Skeletal muscle satellite cell (primary cell): ENCODE results near the gene RORB.

ENCODE experiments used
- H3K27me3 ChIP-seq: 2 replicates; pipeline ENCODE4 v1.7.0; 2013; ENCODE audit warnings: low read length; ENCODE audit not compliant: control insufficient read depth, insufficient read depth
- H3K36me3 ChIP-seq: 2 replicates; pipeline ENCODE4 v1.7.0; 2013; ENCODE audit warnings: mild to moderate bottlenecking, control low read depth, low read length; ENCODE audit not compliant: insufficient read depth
- H3K4me1 ChIP-seq: 2 replicates; pipeline ENCODE4 v1.7.0; 2013; ENCODE audit warnings: low read length; ENCODE audit not compliant: control insufficient read depth, insufficient read depth
- H3K4me2 ChIP-seq: 2 replicates; pipeline ENCODE4 v1.7.0; 2013; ENCODE audit warnings: mild to moderate bottlenecking, low read length
- H3K4me3 ChIP-seq: 2 replicates; pipeline ENCODE4 v1.7.0; 2013; ENCODE audit warnings: low read length
- H3K9ac ChIP-seq: 2 replicates; pipeline ENCODE4 v1.7.0; 2013; ENCODE audit warnings: mild to moderate bottlenecking, low read depth, low read length, moderate library complexity
- H3K9me3 ChIP-seq: replicated peaks from 2 replicates; pipeline ENCODE4 v1.7.0; 2013; ENCODE audit warnings: mild to moderate bottlenecking, control low read depth, low read length

RORB gene

DNA sequence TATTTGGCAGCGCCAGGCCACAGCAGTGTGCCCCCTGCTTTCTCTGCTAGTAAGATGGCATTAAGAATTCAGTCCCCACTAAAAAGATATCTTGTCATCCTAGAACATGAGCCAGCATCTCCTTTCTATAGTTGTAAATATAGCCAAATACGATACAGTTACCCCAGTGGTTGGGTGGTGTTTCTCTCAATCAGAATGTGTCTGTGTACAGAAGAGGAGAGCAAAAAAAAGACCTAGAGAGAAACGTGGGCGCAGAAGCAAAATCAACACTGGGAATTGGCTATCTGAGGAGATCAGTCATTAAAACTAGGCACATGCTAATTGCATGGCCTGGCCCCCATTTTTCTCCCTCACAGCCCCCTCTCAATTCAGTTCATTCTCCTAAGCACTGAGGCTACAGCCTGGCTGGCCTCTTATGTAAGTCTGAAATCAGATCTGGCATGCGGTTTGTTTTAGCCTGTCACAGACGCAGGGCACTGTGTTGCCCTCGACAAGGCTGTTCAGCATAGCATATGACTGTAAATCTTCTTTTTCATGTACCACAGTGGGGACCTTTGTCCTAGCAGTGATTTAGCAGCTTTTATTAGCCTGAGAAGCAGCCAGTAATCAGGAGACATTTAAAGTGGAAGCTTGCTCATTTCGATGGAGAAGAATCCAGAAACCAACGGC, 57.8 kb downstream of the RORB start:
- H3K9ac ChIP-seq = no peak overlapping the region
- no peaks in the 10 kb centered on the region for H3K36me3 ChIP-seq
- no peak overlapping the region for H3K4me3 ChIP-seq
- no peaks in the 10 kb centered on the region for H3K4me1 ChIP-seq
- H3K27me3 ChIP-seq = no peaks in the 10 kb centered on the region
- H3K4me2 ChIP-seq = no peak overlapping the region
- H3K9me3 ChIP-seq = no peaks in the 10 kb centered on the region

- Histone ChIP-seq H3K36me3 (no peaks in the 10 kb centered on the region), H3K4me3 (no peak overlapping the region), H3K9ac (no peak overlapping the region), H3K4me2 (no peak overlapping the region), H3K27me3 (no peaks in the 10 kb centered on the region), H3K9me3 (no peaks in the 10 kb centered on the region), H3K4me1 (no peaks in the 10 kb centered on the region)
Observed at GRCh38 chr9:74555565-74555964, 58.4 kb downstream of the RORB start.

GRCh38 chr9:74556685-74557084, 59.5 kb downstream of the RORB start:
- no peak overlapping the region for H3K4me3 ChIP-seq
- H3K4me2 ChIP-seq = no peak overlapping the region
- H3K27me3 ChIP-seq = no peaks in the 10 kb centered on the region
- H3K9me3 ChIP-seq = no peaks in the 10 kb centered on the region
- H3K4me1 ChIP-seq = no peaks in the 10 kb centered on the region
- H3K9ac ChIP-seq = no peak overlapping the region
- H3K36me3 ChIP-seq = no peaks in the 10 kb centered on the region

GRCh38 chr9:74557571-74557970, 60.4 kb downstream of the RORB start:
- no peaks in the 10 kb centered on the region for H3K27me3 ChIP-seq
- H3K4me2 ChIP-seq = no peak overlapping the region
- no peaks in the 10 kb centered on the region for H3K36me3 ChIP-seq
- no peaks in the 10 kb centered on the region for H3K4me1 ChIP-seq
- H3K9me3 ChIP-seq = no peaks in the 10 kb centered on the region
- H3K9ac ChIP-seq = no peak overlapping the region
- no peak overlapping the region for H3K4me3 ChIP-seq

GRCh38 chr9:74562611-74563010, 65.5 kb downstream of the RORB start:
- no peak overlapping the region for H3K9ac ChIP-seq

DNA sequence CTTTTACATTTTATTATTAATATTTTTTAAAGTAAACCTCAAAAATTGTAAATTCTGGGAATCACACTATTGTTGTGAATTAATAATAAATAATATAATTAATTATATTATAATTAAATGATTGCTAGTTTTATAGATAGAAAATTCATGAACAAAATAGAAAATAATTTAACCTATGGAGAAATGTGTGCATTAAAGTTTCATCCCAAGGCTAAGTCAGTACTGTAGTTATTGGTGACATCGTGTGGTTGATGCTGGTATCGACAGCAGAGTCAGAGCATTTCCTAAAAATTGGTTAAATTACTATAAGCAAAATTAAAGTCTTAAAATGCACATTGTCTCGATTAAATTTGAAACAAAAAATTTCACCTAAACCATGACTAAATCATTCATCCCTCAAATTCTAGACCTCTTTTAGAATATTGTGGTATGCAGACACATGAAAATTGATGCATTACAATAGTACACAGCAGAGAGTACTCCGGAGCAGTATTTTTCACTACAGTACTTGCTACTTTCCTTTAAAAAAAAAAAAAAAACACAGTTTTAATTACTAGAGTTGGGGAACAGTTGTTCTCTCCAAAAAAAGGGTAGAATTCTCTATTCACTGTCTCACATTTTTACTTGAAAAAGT, 73.9 kb downstream of the RORB start:
- peaks cover 7% of the 10 kb centered on the region for H3K27me3 ChIP-seq
- no peak overlapping the region for H3K4me3 ChIP-seq
- no peak overlapping the region for H3K9ac ChIP-seq
- peaks cover 8% of the 10 kb centered on the region for H3K4me1 ChIP-seq
- H3K36me3 ChIP-seq = no peaks in the 10 kb centered on the region
- H3K4me2 ChIP-seq = no peak overlapping the region
- H3K9me3 ChIP-seq = no peaks in the 10 kb centered on the region

More at GRCh38 chr9:74562611-74563010, 65.5 kb downstream of the RORB start:
- Histone ChIP-seq H3K27me3 (no peaks in the 10 kb centered on the region), H3K4me3 (no peak overlapping the region), H3K36me3 (no peaks in the 10 kb centered on the region), H3K9me3 (no peaks in the 10 kb centered on the region), H3K4me2 (no peak overlapping the region), H3K4me1 (no peaks in the 10 kb centered on the region)

DNA sequence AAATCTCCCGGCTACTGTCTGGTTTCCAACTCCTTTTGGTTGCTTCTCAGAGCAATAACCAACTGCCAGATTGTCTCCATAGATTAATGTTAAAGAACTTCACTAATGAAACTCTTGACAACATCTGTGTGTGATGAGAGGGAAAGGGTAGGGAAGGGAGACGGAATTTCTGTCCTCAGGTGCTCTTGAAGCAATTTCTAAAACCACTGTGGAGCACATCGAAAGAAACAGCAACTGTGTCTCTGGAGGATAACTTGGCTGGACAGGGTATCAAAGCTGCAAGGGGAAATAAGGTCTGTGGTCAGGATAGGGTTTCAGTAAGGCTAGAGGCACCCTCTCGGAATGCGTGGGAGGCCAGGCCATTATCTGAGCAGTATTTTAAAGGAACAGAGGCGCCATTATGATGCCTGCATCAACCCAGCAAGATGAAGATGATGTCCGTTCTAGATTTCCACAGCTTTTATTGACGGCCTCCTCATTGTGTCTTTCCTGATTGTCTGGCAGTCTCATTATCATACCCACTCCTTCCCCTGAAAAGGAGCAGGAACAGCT, 76.6 kb downstream of the RORB start:
- no peaks in the 10 kb centered on the region for H3K36me3 ChIP-seq
- peaks cover 13% of the 10 kb centered on the region for H3K27me3 ChIP-seq
- peaks cover 8% of the 10 kb centered on the region for H3K4me1 ChIP-seq
- no peak overlapping the region for H3K9ac ChIP-seq
- no peak overlapping the region for H3K4me2 ChIP-seq
- no peak overlapping the region for H3K4me3 ChIP-seq
- H3K9me3 ChIP-seq = no peaks in the 10 kb centered on the region

DNA sequence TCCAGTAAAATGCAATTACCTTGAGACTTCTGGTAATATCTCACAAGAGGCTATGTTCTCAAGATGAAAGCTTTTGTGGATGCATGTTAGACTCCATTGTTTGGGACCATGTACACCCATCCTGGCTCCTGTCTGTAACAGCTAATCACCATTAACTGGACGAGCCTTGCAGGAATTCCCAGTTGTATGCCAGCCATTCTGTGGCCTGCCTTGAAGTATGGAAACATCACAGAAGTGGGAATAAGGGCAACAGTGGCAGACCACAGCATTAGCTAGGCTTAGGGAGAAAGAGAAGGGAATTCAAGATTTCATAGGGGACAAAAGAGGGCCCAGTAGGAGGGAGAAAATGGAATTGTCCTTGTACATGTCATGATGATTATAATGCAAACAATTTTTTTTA, 79.0 kb downstream of the RORB start:
- no peaks in the 10 kb centered on the region for H3K9me3 ChIP-seq
- peaks cover 8% of the 10 kb centered on the region for H3K4me1 ChIP-seq
- H3K36me3 ChIP-seq = no peaks in the 10 kb centered on the region
- no peak overlapping the region for H3K4me2 ChIP-seq
- peaks cover 13% of the 10 kb centered on the region for H3K27me3 ChIP-seq
- no peak overlapping the region for H3K9ac ChIP-seq
- no peak overlapping the region for H3K4me3 ChIP-seq

GRCh38 chr9:74577956-74578355, 80.8 kb downstream of the RORB start:
- H3K9ac ChIP-seq = no peak overlapping the region

GRCh38 chr9:74589576-74589975, 92.4 kb downstream of the RORB start:
- Histone ChIP-seq H3K9ac (no peak overlapping the region), H3K4me2 (no peak overlapping the region), H3K4me3 (no peak overlapping the region), H3K27me3 (no peaks in the 10 kb centered on the region), H3K36me3 (no peaks in the 10 kb centered on the region), H3K9me3 (no peaks in the 10 kb centered on the region), H3K4me1 (no peaks in the 10 kb centered on the region)

More at GRCh38 chr9:74577956-74578355, 80.8 kb downstream of the RORB start:
- Histone ChIP-seq H3K4me1 (peaks cover 8% of the 10 kb centered on the region), H3K4me2 (no peak overlapping the region), H3K4me3 (no peak overlapping the region), H3K9me3 (no peaks in the 10 kb centered on the region), H3K36me3 (no peaks in the 10 kb centered on the region), H3K27me3 (peaks cover 9% of the 10 kb centered on the region)

DNA sequence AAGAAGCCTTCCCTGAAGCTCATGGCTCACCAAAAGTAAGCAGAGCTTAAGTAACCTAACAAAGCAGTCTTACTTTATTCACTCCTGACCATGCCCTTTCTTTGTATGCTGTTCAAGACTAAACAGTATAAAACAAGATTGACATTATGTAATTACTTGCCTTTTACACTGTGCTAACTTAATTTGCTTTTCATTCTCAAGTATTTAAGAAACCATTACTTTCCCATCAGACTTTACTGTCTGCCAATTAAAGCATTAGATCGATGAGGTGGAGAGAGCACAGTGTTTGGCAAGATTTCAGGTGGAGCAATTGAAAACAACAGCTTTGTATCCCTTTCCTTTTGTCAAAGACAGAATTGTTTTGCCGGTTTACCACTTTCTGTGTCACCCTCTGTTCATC, 98.2 kb downstream of the RORB start:
- no peak overlapping the region for H3K4me2 ChIP-seq
- no peaks in the 10 kb centered on the region for H3K27me3 ChIP-seq
- H3K9me3 ChIP-seq = no peaks in the 10 kb centered on the region
- H3K9ac ChIP-seq = no peak overlapping the region
- H3K4me3 ChIP-seq = no peak overlapping the region
- no peaks in the 10 kb centered on the region for H3K4me1 ChIP-seq
- no peaks in the 10 kb centered on the region for H3K36me3 ChIP-seq

GRCh38 chr9:74598874-74599273, 101.7 kb downstream of the RORB start:
- no peaks in the 10 kb centered on the region for H3K36me3 ChIP-seq
- no peak overlapping the region for H3K4me3 ChIP-seq
- no peak overlapping the region for H3K4me2 ChIP-seq

More at GRCh38 chr9:74598874-74599273, 101.7 kb downstream of the RORB start:
- Histone ChIP-seq H3K4me1 (no peaks in the 10 kb centered on the region), H3K9me3 (no peaks in the 10 kb centered on the region), H3K9ac (no peak overlapping the region), H3K27me3 (no peaks in the 10 kb centered on the region)
